Measurements from ENCODE around the gene C3orf49.

GRCh38 chr3:63830526-63830925 lies 11.4 kb downstream of the C3orf49 start:
- TF ChIP-seq, protein P1, sequence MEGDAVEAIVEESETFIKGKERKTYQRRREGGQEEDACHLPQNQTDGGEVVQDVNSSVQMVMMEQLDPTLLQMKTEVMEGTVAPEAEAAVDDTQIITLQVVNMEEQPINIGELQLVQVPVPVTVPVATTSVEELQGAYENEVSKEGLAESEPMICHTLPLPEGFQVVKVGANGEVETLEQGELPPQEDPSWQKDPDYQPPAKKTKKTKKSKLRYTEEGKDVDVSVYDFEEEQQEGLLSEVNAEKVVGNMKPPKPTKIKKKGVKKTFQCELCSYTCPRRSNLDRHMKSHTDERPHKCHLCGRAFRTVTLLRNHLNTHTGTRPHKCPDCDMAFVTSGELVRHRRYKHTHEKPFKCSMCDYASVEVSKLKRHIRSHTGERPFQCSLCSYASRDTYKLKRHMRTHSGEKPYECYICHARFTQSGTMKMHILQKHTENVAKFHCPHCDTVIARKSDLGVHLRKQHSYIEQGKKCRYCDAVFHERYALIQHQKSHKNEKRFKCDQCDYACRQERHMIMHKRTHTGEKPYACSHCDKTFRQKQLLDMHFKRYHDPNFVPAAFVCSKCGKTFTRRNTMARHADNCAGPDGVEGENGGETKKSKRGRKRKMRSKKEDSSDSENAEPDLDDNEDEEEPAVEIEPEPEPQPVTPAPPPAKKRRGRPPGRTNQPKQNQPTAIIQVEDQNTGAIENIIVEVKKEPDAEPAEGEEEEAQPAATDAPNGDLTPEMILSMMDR (IDR thresholded peaks at IDR 0.05), result no peak
- TF ChIP-seq POLR2A (IDR thresholded peaks at IDR 0.05), result no peak

Measured in lower leg skin (tissue), 3 donors.